NCI-H1417 treated with DMSO at 0.1 percent for 48 hours (cell line): Measurements from ENCODE around the gene FNDC3B.
"Not testable (repeated sequence)": the region's sequence is repeated elsewhere in the genome, so short reads cannot be mapped to it uniquely, and the experiment has no call there.

Experiments used
- DNase-seq: peaks from one replicate; lab custom pipeline; 2025; lab: John Stamatoyannopoulos, UW

Gene FNDC3B

GRCh38 chr3:172367205-172368105 lies 328.1 kb downstream of the FNDC3B start:
- no peak for DNase-seq

- not testable (repeated sequence) for DNase-seq
Observed at GRCh38 chr3:172368556-172368955, 329.2 kb downstream of the FNDC3B start.

- DNase-seq: no peak
Observed at GRCh38 chr3:172369590-172370259, 330.3 kb downstream of the FNDC3B start.

GRCh38 chr3:172370419-172370818 lies 331.0 kb downstream of the FNDC3B start:
- DNase-seq: no peak

- no peak for DNase-seq
Observed at GRCh38 chr3:172371544-172371943, 332.2 kb downstream of the FNDC3B start.

GRCh38 chr3:172372895-172373294 lies 333.5 kb downstream of the FNDC3B start:
- no peak for DNase-seq

GRCh38 chr3:172373912-172374311 lies 334.5 kb downstream of the FNDC3B start:
- no peak for DNase-seq

GRCh38 chr3:172375206-172375850 lies 335.9 kb downstream of the FNDC3B start:
- DNase-seq: no peak

GRCh38 chr3:172376402-172376801 lies 337.0 kb downstream of the FNDC3B start:
- no peak for DNase-seq

- DNase-seq: no peak
Observed at GRCh38 chr3:172376881-172377280, 337.5 kb downstream of the FNDC3B start.

- DNase-seq: no peak
Observed at GRCh38 chr3:172378439-172378838, 339.1 kb downstream of the FNDC3B start.

- no peak for DNase-seq
Observed at GRCh38 chr3:172379372-172379771, 340.0 kb downstream of the FNDC3B start.

- no peak for DNase-seq
Observed at GRCh38 chr3:172380632-172381031, 341.3 kb downstream of the FNDC3B start.

- DNase-seq: no peak
Observed at GRCh38 chr3:172383306-172383796, 344.0 kb downstream of the FNDC3B start.

GRCh38 chr3:172384836-172385235 lies 345.5 kb downstream of the FNDC3B start:
- DNase-seq: no peak

GRCh38 chr3:172387728-172388127 lies 348.4 kb downstream of the FNDC3B start:
- DNase-seq: no peak

GRCh38 chr3:172388412-172389078 lies 349.2 kb downstream of the FNDC3B start:
- no peak for DNase-seq

- DNase-seq: no peak
Observed at GRCh38 chr3:172390792-172391191, 351.4 kb downstream of the FNDC3B start.

GRCh38 chr3:172391592-172392302 lies 352.4 kb downstream of the FNDC3B start:
- DNase-seq: no peak

GRCh38 chr3:172394692-172395091 lies 355.3 kb downstream of the FNDC3B start:
- DNase-seq: peak; percentile 66

- no peak for DNase-seq
Observed at GRCh38 chr3:172396400-172396799, 357.0 kb downstream of the FNDC3B start.
